Measurements from ENCODE around the gene PIGU. TPM values are rescaled to one million over a fixed set of nuclear protein-coding genes. Genes with fewer than 3 reads are reported as not detected.

Gene PIGU
- total RNA-seq, 1 experiment from 2014 or later, result 25.1 TPM

DNA sequence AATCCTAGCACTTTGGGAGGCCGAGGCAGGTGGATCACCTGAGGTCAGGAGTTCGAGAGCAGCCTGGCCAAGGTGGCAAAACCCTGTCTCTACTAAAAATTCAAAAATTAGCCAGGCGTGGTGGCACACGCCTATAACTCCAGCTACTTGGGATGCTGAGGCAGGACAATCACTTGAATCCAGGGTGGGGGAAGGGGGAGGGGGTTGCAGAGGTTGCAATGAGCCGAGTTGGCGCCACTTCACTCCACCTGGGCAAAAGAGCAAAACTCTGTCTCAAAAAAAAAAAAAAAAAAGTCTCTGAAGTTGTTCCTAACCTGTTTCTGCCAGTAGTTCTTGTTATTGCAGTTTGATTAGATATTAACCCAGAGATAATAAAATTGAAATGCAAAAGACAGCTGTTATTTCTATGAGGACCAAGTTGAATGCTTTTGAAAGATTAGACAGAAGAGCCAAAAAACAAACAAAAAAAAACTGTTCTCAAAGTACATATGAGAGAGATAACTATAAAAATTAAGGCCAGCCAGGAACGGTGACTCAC, 22.6 kb downstream of the PIGU start:
- H2AFZ ChIP-seq (ENCODE audit: low read depth, low read length, poor library complexity, severe bottlenecking), result no peak overlapping the region
- H3K79me2 ChIP-seq (ENCODE audit: insufficient read depth, low read length), result no peaks in the 10 kb centered on the region
- ATAC-seq, result no peak
- H3K36me3 ChIP-seq (ENCODE audit: control insufficient read depth in 1 of 2, insufficient read depth in 2 of 2, low read length in 2 of 2), result no peaks in the 10 kb centered on the region; a peak in 1 of 4 replicates
- H3K27ac ChIP-seq (ENCODE audit: low read depth, low read length), result no peak overlapping the region
- no peaks in the 10 kb centered on the region for H3K9me2 ChIP-seq (ENCODE audit: insufficient read depth)
- TF ChIP-seq YY1 (IDR thresholded peaks at IDR 0.05; ENCODE audit: extremely low read depth, insufficient replicate concordance, low read depth, low read length) (no peak), EZH2 (IDR thresholded peaks at IDR 0.05) (no peak), ELF1 (IDR thresholded peaks at IDR 0.05; ENCODE audit: borderline replicate concordance, low read depth) (no peak), ZFX (IDR thresholded peaks at IDR 0.05) (no peak), CBX3 (IDR thresholded peaks at IDR 0.05; ENCODE audit: low read depth) (no peak), REST (IDR thresholded peaks at IDR 0.05; ENCODE audit: low read depth) (no peak)
- BruUV-seq (replicated peaks), result no TSS peak
- POLR2A ChIA-PET, result no interaction called here
- H4K20me1 ChIP-seq (ENCODE audit: insufficient read depth), result no peaks in the 10 kb centered on the region
- H3K4me1 ChIP-seq (ENCODE audit: control insufficient read depth in 1 of 2, insufficient read depth in 2 of 2, low read length in 2 of 2), result no peaks in the 10 kb centered on the region
- no peaks in the 10 kb centered on the region for H3K9me3 ChIP-seq (ENCODE audit: control insufficient read depth in 1 of 2, insufficient read depth in 1 of 2, low read depth in 1 of 2, low read length in 2 of 2)
- RAD21 ChIA-PET (ENCODE audit: low non-redundant PET in 1 of 2, low total read pairs in 2 of 2, uncharacterized antibody in 2 of 2, unreplicated experiment in 2 of 2), result no interaction called here
- no peak overlapping the region for H3K4me2 ChIP-seq (ENCODE audit: low read length)
- H3K9ac ChIP-seq (ENCODE audit: low read length), result no peak overlapping the region
- no peak overlapping the region for H3K4me3 ChIP-seq (replicated peaks in 1 of 2; ENCODE audit: low read depth in 1 of 2, low read length in 2 of 2)
- intact Hi-C loops (cut with micrococcal nuclease), result no loop called here
- no peaks in the 10 kb centered on the region for H3K27me3 ChIP-seq (ENCODE audit: insufficient read depth, low read length)
- DNase-seq (ENCODE audit: low read depth, low spot score), result no peak
- CTCF ChIA-PET, result no interaction called here

DNA sequence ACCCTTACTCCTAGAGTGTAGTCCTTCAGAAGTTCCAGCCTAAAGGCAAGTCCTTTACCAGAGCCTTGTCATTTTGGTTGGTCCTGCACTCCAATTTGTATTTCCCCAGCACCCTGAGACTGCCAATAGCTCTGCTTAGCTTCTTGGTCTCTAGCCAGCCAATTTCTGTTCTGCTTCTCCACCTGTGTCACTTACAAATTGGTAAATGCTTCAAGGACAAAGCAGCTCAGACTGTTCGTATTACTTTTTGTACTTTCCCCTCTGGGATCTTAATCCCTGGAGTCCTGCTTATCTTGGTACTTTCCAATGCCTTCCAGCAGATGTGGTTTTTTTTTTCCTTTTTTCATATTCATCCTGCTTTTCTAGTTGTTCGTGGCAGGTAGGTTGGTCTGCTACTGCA, 25.7 kb downstream of the PIGU start:
- TF ChIP-seq EZH2phosphoT487 (IDR thresholded peaks at IDR 0.05; ENCODE audit: borderline replicate concordance) (no peak), SRF (IDR thresholded peaks at IDR 0.05; ENCODE audit: low read depth) (no peak), ELF1 (IDR thresholded peaks at IDR 0.05; ENCODE audit: borderline replicate concordance, low read depth) (no peak), YY1 (IDR thresholded peaks at IDR 0.05; ENCODE audit: extremely low read depth, insufficient replicate concordance, low read depth, low read length) (no peak)
- H3K79me2 ChIP-seq (ENCODE audit: insufficient read depth, low read length), result no peaks in the 10 kb centered on the region
- ChIA-PET RAD21 (ENCODE audit: low non-redundant PET in 1 of 2, low total read pairs in 2 of 2, uncharacterized antibody in 2 of 2, unreplicated experiment in 2 of 2) (no interaction called here), POLR2A (no interaction called here), CTCF (no interaction called here)
- H3K4me3 ChIP-seq (replicated peaks in 1 of 2; ENCODE audit: low read depth in 1 of 2, low read length in 2 of 2), result no peak overlapping the region
- intact Hi-C loops (cut with micrococcal nuclease), result no loop called here
- DNase-seq (ENCODE audit: low read depth, low spot score), result no peak
- no peaks in the 10 kb centered on the region; a peak in 1 of 4 replicates for H3K36me3 ChIP-seq (ENCODE audit: control insufficient read depth in 1 of 2, insufficient read depth in 2 of 2, low read length in 2 of 2)
- ATAC-seq, result no peak
- H3K9ac ChIP-seq (ENCODE audit: low read length), result no peak overlapping the region
- H3K4me1 ChIP-seq (ENCODE audit: control insufficient read depth in 1 of 2, insufficient read depth in 2 of 2, low read length in 2 of 2), result no peaks in the 10 kb centered on the region
- no peaks in the 10 kb centered on the region for H3K9me3 ChIP-seq (ENCODE audit: control insufficient read depth in 1 of 2, insufficient read depth in 1 of 2, low read depth in 1 of 2, low read length in 2 of 2)
- H3K27ac ChIP-seq (ENCODE audit: low read depth, low read length), result no peak overlapping the region
- no peak overlapping the region for H3K4me2 ChIP-seq (ENCODE audit: low read length)
- no peaks in the 10 kb centered on the region for H4K20me1 ChIP-seq (ENCODE audit: insufficient read depth)
- no peak overlapping the region for H2AFZ ChIP-seq (ENCODE audit: low read depth, low read length, poor library complexity, severe bottlenecking)
- H3K27me3 ChIP-seq (ENCODE audit: insufficient read depth, low read length), result no peaks in the 10 kb centered on the region
- no TSS peak for BruUV-seq (replicated peaks)
- H3K9me2 ChIP-seq (ENCODE audit: insufficient read depth), result no peaks in the 10 kb centered on the region
